Sigmoid colon (tissue), 4 donors: Measurements from ENCODE around the gene ZBTB40.

Experiments
- CTCF ChIP-seq, 4 experiments: fragments of 450-650 bp in 3 of 4; fragments of 200-600 bp in 1 of 4; IDR thresholded peaks; one replicate each; pipeline ENCODE4 v1.5.1; 2016 to 2019; ENCODE audit warnings: antibody characterized with exemption in 4 of 4, mild to moderate bottlenecking in 3 of 4, moderate library complexity in 2 of 4
- EP300 ChIP-seq, 4 donors: sonication (generic); formaldehyde crosslinking; IDR thresholded peaks; one replicate each; pipeline ENCODE4 v1.6.1; 2017; ENCODE audit warnings: antibody characterized with exemption in 4 of 4
- POLR2A ChIP-seq, 2 donors: fragments of 450-650 bp; IDR thresholded peaks; one replicate each; pipeline ENCODE4 v1.6.1; 2016; ENCODE audit warnings: antibody characterized with exemption in 2 of 2, mild to moderate bottlenecking in 2 of 2, moderate library complexity in 2 of 2

- no peak for TF ChIP-seq EP300 (IDR thresholded peaks at IDR 0.05)
- no peak for TF ChIP-seq POLR2A (IDR thresholded peaks at IDR 0.05)
- TF ChIP-seq CTCF (IDR thresholded peaks at IDR 0.05), result no peak
Measured at GRCh38 chr1:22530715-22531114, 79.1 kb downstream of the ZBTB40 start.
